Renal cortex interstitium (tissue), 11 donors: ENCODE results near the gene ELF4. TPM values are rescaled to one million over a fixed set of nuclear protein-coding genes. Genes with fewer than 3 reads are reported as not detected.

Experiments used
- DNase-seq, 11 donors: peaks; one replicate each; pipeline ENCODE4 v3.0.0-alpha.2; 2013; ENCODE audit warnings: low read depth in 9 of 11, low spot score in 4 of 11; ENCODE audit errors: extremely low read depth in 1 of 11
- polyA plus RNA-seq, 3 donors: library from polyadenylated mRNA; unstranded; fragments of 120-200 nt; gene quantifications; one replicate each; pipeline ENCODE4 v1.2.1, GENCODE V29; 2013; ENCODE audit not compliant: insufficient read length in 3 of 3

Gene ELF4
- polyA plus RNA-seq, 3 donors: 11.7 to 13.9 (median 12.8) TPM

DNA sequence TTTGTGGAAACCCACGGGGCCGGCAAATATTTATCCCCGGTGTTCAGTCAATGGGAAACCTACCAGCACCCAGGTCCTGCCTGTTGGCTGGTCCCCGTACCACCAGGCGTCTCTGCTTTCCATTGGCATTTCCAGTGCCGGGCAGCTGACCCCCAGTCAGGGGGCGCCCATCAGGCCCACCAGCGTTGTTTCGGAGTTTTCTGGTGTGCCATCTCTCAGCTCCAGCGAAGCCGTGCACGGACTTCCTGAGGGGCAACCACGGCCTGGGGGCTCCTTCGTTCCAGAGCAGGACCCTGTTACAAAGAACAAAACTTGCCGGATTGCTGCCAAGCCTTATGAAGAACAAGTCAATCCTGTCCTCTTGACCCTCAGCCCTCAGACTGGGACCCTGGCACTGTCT, 95.1 kb downstream of the ELF4 start:
- no peak for DNase-seq

Other genes starting within 250 kb of the ELF4 start
- 10 to 100 TPM; 25.5 to 29.1 (median 26.9) TPM for gene UTP14A, start 204.3 kb downstream of the ELF4 start, polyA plus RNA-seq
- 10 to 100 TPM; 16.0 to 20.8 (median 17.0) TPM for gene BCORL1, start 127.9 kb downstream of the ELF4 start, polyA plus RNA-seq
- 10 to 100 TPM; 77.4 to 98.5 (median 84.6) TPM for gene AIFM1, start 55.3 kb upstream of the ELF4 start, polyA plus RNA-seq
- gene RAB33A, start 61.5 kb upstream of the ELF4 start, polyA plus RNA-seq: under 1 TPM; 0.44 to 0.78 (median 0.70) TPM
- 1 to 10 TPM; 6.0 to 8.0 (median 7.3) TPM for gene ZNF280C, start 158.4 kb upstream of the ELF4 start, polyA plus RNA-seq
- 10 to 100 TPM; 21.7 to 31.5 (median 22.2) TPM for gene SLC25A14, start 229.4 kb upstream of the ELF4 start, polyA plus RNA-seq